Suprapubic skin (tissue), 4 donors: Measurements from ENCODE around the gene TGFBR3.

ENCODE experiments used
- EP300 ChIP-seq: sonication (generic); formaldehyde crosslinking; IDR thresholded peaks from one replicate; pipeline ENCODE4 v1.6.1; 2017; ENCODE audit warnings: antibody characterized with exemption
- POLR2A ChIP-seq, 2 donors: fragments of 450-650 bp; IDR thresholded peaks; one replicate each; pipeline ENCODE4 v1.6.1; 2017; ENCODE audit warnings: antibody characterized with exemption in 2 of 2, mild to moderate bottlenecking in 2 of 2, moderate library complexity in 2 of 2
- POLR2AphosphoS5 ChIP-seq, 3 donors: sonication (generic); formaldehyde crosslinking; IDR thresholded peaks; one replicate each; pipeline ENCODE4 v1.6.1; 2017; ENCODE audit warnings: antibody characterized with exemption in 3 of 3

DNA sequence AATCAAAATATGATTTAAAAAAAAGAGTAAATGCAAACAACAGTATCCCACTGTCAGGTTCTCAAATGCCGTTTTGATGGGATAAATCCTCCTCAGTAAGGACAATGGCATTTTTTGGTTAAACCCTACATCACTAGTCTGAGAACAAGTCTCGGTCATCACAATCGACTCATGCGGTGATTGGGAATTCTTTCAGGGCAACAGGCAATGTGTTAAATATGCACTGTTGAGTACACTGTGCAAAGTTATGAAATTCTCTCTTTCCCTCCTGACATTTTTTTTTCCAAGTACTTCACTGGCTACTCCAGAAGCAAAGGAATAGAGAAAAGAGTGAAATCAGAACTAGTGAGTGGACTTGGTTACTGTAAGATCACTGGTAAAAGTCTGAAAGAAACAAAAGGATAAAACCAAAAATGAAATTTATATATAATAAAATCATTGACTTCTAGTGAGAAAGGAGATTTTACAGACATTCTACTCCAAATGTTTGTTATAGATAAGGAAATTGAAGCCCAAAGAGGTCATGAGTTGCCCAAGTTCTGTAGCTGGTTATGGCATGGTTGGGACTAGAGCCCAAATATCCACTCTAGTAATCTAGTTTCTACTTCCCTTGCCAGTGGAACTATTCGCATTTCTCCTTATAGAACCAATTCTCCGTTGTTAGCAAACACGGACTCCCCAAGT lies 111.3 kb downstream of the TGFBR3 start:
- no peak for TF ChIP-seq EP300
- TF ChIP-seq POLR2A (IDR thresholded peaks at IDR 0.05) = no peak
- no peak for TF ChIP-seq POLR2AphosphoS5 (IDR thresholded peaks at IDR 0.05)
